Activated CD4-positive, alpha-beta T cell treated with anti-CD3 and anti-CD28 coated beads, Interleukin-2, amount 10 ng/mL, durations not matched to agents 7 days and 5 days (primary cell): Measurements from ENCODE around the gene KIF13A. TPM values are rescaled to one million over a fixed set of nuclear protein-coding genes. Genes with fewer than 3 reads are reported as not detected.

Experiments
- total RNA-seq, 2 experiments: library from RNA; stranded (reverse); gene quantifications; one replicate each; pipeline ENCODE4 v1.2.3, GENCODE V29; 2021

The KIF13A gene
- total RNA-seq, 2 experiments from 2014 or later = not detected

Other genes with a start within 250 kb of the KIF13A start
- gene NHLRC1, start 135.0 kb upstream of the KIF13A start, total RNA-seq = under 1 TPM in 1 of 2 experiments, not detected in 1; 0.08 TPM
- gene TPMT, start 167.4 kb upstream of the KIF13A start, total RNA-seq = 1 to 10 TPM; 5.4 to 5.8 TPM
- 10 to 100 TPM in 1 of 2 experiments, 1 to 10 TPM in 1; 8.9 to 10.5 TPM for gene KDM1B, start 167.8 kb upstream of the KIF13A start, total RNA-seq